HepG2 (cell line): ENCODE data around the gene SRRM2. TPM values are rescaled to one million over a fixed set of nuclear protein-coding genes. Genes with fewer than 3 reads are reported as not detected.

Source experiments
- BCL6 ChIP-seq: IDR thresholded peaks from 2 replicates; pipeline ENCODE4 v1.6.1; 2016; ENCODE audit warnings: missing genetic modification reagents, missing compliant biosample characterization
- FLYWCH1 ChIP-seq: sonication (generic); formaldehyde crosslinking; IDR thresholded peaks from 2 replicates; pipeline ENCODE4 v1.8.1; 2023; ENCODE audit warnings: mild to moderate bottlenecking, missing genetic modification reagents
- HNRNPH1 ChIP-seq: fragments of 200-400 bp; formaldehyde crosslinking; optimal IDR thresholded peaks from 2 replicates; pipeline ENCODE3; 2017; ENCODE audit warnings: mild to moderate bottlenecking, low read depth, low read length
- HOXA5 ChIP-seq: sonication (generic); formaldehyde crosslinking; IDR thresholded peaks from 2 replicates; pipeline ENCODE4 v1.4.0; 2020; ENCODE audit warnings: missing genetic modification reagents
- MAF1 ChIP-seq: sonication (generic); formaldehyde crosslinking; IDR thresholded peaks from 2 replicates; pipeline ENCODE4 v1.5.0; 2020; ENCODE audit warnings: missing genetic modification reagents, borderline replicate concordance
- MED1 ChIP-seq: sonication (generic); formaldehyde crosslinking; IDR thresholded peaks from 2 replicates; pipeline ENCODE4 v1.4.0; 2020; ENCODE audit warnings: missing genetic modification reagents
- MXI1 ChIP-seq: IDR thresholded peaks from 3 replicates; pipeline ENCODE4 v1.6.1; 2012; ENCODE audit warnings: low read depth, low read length, inconsistent platforms, borderline replicate concordance
- NR2F1 ChIP-seq, 2 experiments: fragments of 450-650 bp in 1 of 2; formaldehyde crosslinking in 1 of 2; IDR thresholded peaks; 2 replicates each; pipeline versions ENCODE4 v1.5.0 to v1.6.1; 2016 to 2020; ENCODE audit warnings: mild to moderate bottlenecking in 1 of 2, missing compliant biosample characterization in 1 of 2, missing genetic modification reagents in 1 of 2, moderate library complexity in 1 of 2
- POLR2G ChIP-seq: fragments of 200-400 bp; formaldehyde crosslinking; IDR thresholded peaks from 2 replicates; pipeline ENCODE4 v1.6.1; 2018; ENCODE audit warnings: mild to moderate bottlenecking, low read depth, low read length, moderate library complexity
- RBM22 ChIP-seq: fragments of 200-400 bp; formaldehyde crosslinking; optimal IDR thresholded peaks from 2 replicates; pipeline ENCODE3; 2017; ENCODE audit warnings: mild to moderate bottlenecking, low read length, moderate library complexity
- REL ChIP-seq: sonication (generic); formaldehyde crosslinking; conservative IDR thresholded peaks from 2 replicates; pipeline ENCODE4 v1.8.0; 2022; ENCODE audit warnings: mild to moderate bottlenecking, missing genetic modification reagents, moderate library complexity
- ZBTB7A ChIP-seq: sonication (generic); formaldehyde crosslinking; IDR thresholded peaks from 2 replicates; pipeline ENCODE4 v1.8.0; 2022; ENCODE audit warnings: mild to moderate bottlenecking, missing genetic modification reagents
- ZNF709 ChIP-seq: sonication (generic); formaldehyde crosslinking; IDR thresholded peaks from 2 replicates; pipeline ENCODE4 v1.5.0; 2020; ENCODE audit warnings: mild to moderate bottlenecking, missing genetic modification reagents
- polyA plus RNA-seq, 8 experiments: library from polyadenylated mRNA; depleted of rRNA in 3 of 8; stranded (reverse) in 7 of 8; unstranded in 1 of 8; fragments of >200 nt; fragmentation: Illumina TruSeq in 4 of 8; extraction: Trizol in 4 of 8; gene quantifications; 2 replicates each; pipeline versions ENCODE4 v1.2.1 to v1.2.3, GENCODE V29; 2011 to 2016; ENCODE audit warnings: low read depth in 4 of 8, missing spikeins in 1 of 8, mixed read lengths in 1 of 8; ENCODE audit not compliant: insufficient read depth in 1 of 8
- total RNA-seq, 5 experiments: library from RNA; depleted of rRNA; stranded (reverse); fragments of >200 nt; fragmentation: Illumina TruSeq; extraction: Trizol; gene quantifications; 2 replicates each; pipeline ENCODE4 v1.2.3, GENCODE V29; 2016; ENCODE audit warnings: low read depth in 1 of 5
- TF ChIP-seq, protein P1 (sequence below): sonication (generic); formaldehyde crosslinking; IDR thresholded peaks from 2 replicates; pipeline ENCODE4 v1.5.1; 2020; ENCODE audit warnings: missing genetic modification reagents, mild to moderate bottlenecking, borderline replicate concordance
- TF ChIP-seq, protein P2 (sequence below): sonication (generic); formaldehyde crosslinking; IDR thresholded peaks from 2 replicates; pipeline ENCODE4 v1.5.0; 2020; ENCODE audit warnings: missing genetic modification reagents
- TF ChIP-seq, protein P3 (sequence below): sonication (generic); formaldehyde crosslinking; IDR thresholded peaks from 2 replicates; pipeline ENCODE4 v1.4.0; 2020; ENCODE audit warnings: missing genetic modification reagents
- TF ChIP-seq, protein P4 (sequence below): sonication (generic); formaldehyde crosslinking; IDR thresholded peaks from 2 replicates; pipeline ENCODE4 v1.5.0; 2020; ENCODE audit warnings: missing genetic modification reagents

The SRRM2 gene
- total and polyA plus RNA-seq, 2 of the 13 experiments (the other 11 are each of a cell fraction or from before 2014, with no cell fraction given) = 50.4 to 112 TPM

DNA sequence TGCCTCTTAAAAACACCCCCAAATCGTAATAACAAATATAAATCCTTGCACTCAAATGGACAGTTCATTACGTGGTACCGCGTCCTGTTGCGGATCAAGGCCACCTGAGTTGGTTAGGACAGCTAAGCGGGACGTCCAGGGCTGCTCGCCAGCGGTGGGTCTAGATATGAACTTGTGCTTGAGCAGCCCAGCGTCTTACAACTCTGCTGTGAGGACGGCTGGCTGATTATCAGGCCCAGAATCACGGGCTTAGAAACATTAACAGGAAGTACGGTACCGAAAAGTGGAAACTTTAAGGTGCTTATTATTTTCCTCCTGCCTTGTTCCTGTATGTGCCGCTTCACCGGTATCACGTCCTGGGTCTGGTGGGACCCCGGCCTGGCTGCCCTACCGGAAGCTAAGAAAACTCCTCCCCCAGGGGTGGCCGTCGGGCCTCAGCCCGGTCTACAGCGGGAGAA, 832 bp upstream of the SRRM2 start (continued):
- TF ChIP-seq, protein P1, sequence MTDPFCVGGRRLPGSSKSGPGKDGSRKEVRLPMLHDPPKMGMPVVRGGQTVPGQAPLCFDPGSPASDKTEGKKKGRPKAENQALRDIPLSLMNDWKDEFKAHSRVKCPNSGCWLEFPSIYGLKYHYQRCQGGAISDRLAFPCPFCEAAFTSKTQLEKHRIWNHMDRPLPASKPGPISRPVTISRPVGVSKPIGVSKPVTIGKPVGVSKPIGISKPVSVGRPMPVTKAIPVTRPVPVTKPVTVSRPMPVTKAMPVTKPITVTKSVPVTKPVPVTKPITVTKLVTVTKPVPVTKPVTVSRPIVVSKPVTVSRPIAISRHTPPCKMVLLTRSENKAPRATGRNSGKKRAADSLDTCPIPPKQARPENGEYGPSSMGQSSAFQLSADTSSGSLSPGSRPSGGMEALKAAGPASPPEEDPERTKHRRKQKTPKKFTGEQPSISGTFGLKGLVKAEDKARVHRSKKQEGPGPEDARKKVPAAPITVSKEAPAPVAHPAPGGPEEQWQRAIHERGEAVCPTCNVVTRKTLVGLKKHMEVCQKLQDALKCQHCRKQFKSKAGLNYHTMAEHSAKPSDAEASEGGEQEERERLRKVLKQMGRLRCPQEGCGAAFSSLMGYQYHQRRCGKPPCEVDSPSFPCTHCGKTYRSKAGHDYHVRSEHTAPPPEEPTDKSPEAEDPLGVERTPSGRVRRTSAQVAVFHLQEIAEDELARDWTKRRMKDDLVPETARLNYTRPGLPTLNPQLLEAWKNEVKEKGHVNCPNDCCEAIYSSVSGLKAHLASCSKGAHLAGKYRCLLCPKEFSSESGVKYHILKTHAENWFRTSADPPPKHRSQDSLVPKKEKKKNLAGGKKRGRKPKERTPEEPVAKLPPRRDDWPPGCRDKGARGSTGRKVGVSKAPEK (CRISPR knock-in tag) = 0 out of 2 replicates have a peak, but pooled peaks have one; percentile 40
- TF ChIP-seq ZNF709 (CRISPR knock-in tag) (0 out of 2 replicates have a peak, but pooled peaks have one; percentile 6), RBM22 (peak; percentile 11), ZBTB7A (CRISPR knock-in tag) (peak; percentile 66; the same call in 1 of the 2 replicates), HOXA5 (CRISPR knock-in tag) (peak; percentile 84; the same call in 1 of the 2 replicates), REL (CRISPR knock-in tag) (0 out of 2 replicates have a peak, but pooled peaks have one; percentile 15), BCL6 (CRISPR knock-in tag) (no peak), MAF1 (peak; percentile 25; the same call in 1 of the 2 replicates), FLYWCH1 (CRISPR knock-in tag) (peak; percentile 63; the same call in 1 of the 2 replicates), HNRNPH1 (no peak), POLR2G (peak; percentile 85; the same call in 1 of the 2 replicates), MXI1 (peak; percentile 41; the same call in 1 of the 3 replicates), NR2F1 (CRISPR knock-in tag; IDR thresholded peaks at IDR 0.05) (no peak), MED1 (CRISPR knock-in tag) (peak; percentile 59; the same call in 1 of the 2 replicates)
- TF ChIP-seq, protein P2, sequence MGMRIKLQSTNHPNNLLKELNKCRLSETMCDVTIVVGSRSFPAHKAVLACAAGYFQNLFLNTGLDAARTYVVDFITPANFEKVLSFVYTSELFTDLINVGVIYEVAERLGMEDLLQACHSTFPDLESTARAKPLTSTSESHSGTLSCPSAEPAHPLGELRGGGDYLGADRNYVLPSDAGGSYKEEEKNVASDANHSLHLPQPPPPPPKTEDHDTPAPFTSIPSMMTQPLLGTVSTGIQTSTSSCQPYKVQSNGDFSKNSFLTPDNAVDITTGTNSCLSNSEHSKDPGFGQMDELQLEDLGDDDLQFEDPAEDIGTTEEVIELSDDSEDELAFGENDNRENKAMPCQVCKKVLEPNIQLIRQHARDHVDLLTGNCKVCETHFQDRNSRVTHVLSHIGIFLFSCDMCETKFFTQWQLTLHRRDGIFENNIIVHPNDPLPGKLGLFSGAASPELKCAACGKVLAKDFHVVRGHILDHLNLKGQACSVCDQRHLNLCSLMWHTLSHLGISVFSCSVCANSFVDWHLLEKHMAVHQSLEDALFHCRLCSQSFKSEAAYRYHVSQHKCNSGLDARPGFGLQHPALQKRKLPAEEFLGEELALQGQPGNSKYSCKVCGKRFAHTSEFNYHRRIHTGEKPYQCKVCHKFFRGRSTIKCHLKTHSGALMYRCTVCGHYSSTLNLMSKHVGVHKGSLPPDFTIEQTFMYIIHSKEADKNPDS (CRISPR knock-in tag) = peak; percentile 18; the same call in 1 of the 2 replicates
- TF ChIP-seq, protein P3, sequence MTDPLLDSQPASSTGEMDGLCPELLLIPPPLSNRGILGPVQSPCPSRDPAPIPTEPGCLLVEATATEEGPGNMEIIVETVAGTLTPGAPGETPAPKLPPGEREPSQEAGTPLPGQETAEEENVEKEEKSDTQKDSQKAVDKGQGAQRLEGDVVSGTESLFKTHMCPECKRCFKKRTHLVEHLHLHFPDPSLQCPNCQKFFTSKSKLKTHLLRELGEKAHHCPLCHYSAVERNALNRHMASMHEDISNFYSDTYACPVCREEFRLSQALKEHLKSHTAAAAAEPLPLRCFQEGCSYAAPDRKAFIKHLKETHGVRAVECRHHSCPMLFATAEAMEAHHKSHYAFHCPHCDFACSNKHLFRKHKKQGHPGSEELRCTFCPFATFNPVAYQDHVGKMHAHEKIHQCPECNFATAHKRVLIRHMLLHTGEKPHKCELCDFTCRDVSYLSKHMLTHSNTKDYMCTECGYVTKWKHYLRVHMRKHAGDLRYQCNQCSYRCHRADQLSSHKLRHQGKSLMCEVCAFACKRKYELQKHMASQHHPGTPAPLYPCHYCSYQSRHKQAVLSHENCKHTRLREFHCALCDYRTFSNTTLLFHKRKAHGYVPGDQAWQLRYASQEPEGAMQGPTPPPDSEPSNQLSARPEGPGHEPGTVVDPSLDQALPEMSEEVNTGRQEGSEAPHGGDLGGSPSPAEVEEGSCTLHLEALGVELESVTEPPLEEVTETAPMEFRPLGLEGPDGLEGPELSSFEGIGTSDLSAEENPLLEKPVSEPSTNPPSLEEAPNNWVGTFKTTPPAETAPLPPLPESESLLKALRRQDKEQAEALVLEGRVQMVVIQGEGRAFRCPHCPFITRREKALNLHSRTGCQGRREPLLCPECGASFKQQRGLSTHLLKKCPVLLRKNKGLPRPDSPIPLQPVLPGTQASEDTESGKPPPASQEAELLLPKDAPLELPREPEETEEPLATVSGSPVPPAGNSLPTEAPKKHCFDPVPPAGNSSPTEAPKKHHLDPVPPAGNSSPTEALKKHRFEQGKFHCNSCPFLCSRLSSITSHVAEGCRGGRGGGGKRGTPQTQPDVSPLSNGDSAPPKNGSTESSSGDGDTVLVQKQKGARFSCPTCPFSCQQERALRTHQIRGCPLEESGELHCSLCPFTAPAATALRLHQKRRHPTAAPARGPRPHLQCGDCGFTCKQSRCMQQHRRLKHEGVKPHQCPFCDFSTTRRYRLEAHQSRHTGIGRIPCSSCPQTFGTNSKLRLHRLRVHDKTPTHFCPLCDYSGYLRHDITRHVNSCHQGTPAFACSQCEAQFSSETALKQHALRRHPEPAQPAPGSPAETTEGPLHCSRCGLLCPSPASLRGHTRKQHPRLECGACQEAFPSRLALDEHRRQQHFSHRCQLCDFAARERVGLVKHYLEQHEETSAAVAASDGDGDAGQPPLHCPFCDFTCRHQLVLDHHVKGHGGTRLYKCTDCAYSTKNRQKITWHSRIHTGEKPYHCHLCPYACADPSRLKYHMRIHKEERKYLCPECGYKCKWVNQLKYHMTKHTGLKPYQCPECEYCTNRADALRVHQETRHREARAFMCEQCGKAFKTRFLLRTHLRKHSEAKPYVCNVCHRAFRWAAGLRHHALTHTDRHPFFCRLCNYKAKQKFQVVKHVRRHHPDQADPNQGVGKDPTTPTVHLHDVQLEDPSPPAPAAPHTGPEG (CRISPR knock-in tag) = peak; percentile 25; the same call in 1 of the 2 replicates
- TF ChIP-seq, protein P4, sequence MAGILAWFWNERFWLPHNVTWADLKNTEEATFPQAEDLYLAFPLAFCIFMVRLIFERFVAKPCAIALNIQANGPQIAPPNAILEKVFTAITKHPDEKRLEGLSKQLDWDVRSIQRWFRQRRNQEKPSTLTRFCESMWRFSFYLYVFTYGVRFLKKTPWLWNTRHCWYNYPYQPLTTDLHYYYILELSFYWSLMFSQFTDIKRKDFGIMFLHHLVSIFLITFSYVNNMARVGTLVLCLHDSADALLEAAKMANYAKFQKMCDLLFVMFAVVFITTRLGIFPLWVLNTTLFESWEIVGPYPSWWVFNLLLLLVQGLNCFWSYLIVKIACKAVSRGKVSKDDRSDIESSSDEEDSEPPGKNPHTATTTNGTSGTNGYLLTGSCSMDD = peak; percentile 20; the same call in 1 of the 2 replicates
